Astrocyte (in vitro differentiated cells and primary cell): ENCODE data around the gene TMEM33. TPM values are rescaled to one million over a fixed set of nuclear protein-coding genes. Genes with fewer than 3 reads are reported as not detected.

Experiments used
- DNase-seq: peaks from one replicate; pipeline ENCODE4 v3.0.0-alpha.2; 2010; ENCODE audit warnings: low read depth
- FAIRE-seq: peaks from 2 replicates; lab custom pipeline; 2011; peaks lifted over from hg19 to GRCh38; lab: Jason Lieb, UNC
- H2AFZ ChIP-seq: 2 replicates; pipeline ENCODE4 v1.6.0; 2012; ENCODE audit warnings: low read depth, low read length, inconsistent platforms
- H3K27ac ChIP-seq: 2 replicates; pipeline ENCODE4 v1.5.1; 2011; ENCODE audit warnings: low read depth, low read length, inconsistent platforms
- H3K27me3 ChIP-seq: 2 replicates; pipeline ENCODE4 v1.6.0; 2011; ENCODE audit warnings: low read length, inconsistent platforms; ENCODE audit not compliant: insufficient read depth
- H3K36me3 ChIP-seq: 2 replicates; pipeline ENCODE4 v1.5.1; 2011; ENCODE audit warnings: low read length, inconsistent platforms; ENCODE audit not compliant: insufficient read depth
- H3K4me1 ChIP-seq: 2 replicates; pipeline ENCODE4 v1.5.1; 2011; ENCODE audit warnings: low read length, inconsistent platforms; ENCODE audit not compliant: insufficient read depth
- H3K4me2 ChIP-seq: 2 replicates; pipeline ENCODE4 v1.6.0; 2012; ENCODE audit warnings: low read length, inconsistent platforms
- H3K4me3 ChIP-seq: 2 replicates; pipeline ENCODE4 v1.5.1; 2011; ENCODE audit warnings: low read depth, mild to moderate bottlenecking, low read length, inconsistent platforms; ENCODE audit not compliant: insufficient read depth
- H3K79me2 ChIP-seq: 2 replicates; pipeline ENCODE4 v1.6.0; 2012; ENCODE audit warnings: mild to moderate bottlenecking, low read length, inconsistent platforms; ENCODE audit not compliant: insufficient read depth
- H3K9ac ChIP-seq: 2 replicates; pipeline ENCODE4 v1.6.0; 2012; ENCODE audit warnings: mild to moderate bottlenecking, low read length, inconsistent platforms
- H3K9me3 ChIP-seq: 2 replicates; pipeline ENCODE4 v1.5.1; 2012; ENCODE audit warnings: low read depth, mild to moderate bottlenecking, low read length, inconsistent platforms; ENCODE audit not compliant: insufficient read depth
- H4K20me1 ChIP-seq: 2 replicates; pipeline ENCODE4 v1.6.0; 2012; ENCODE audit warnings: low read length, inconsistent platforms; ENCODE audit not compliant: insufficient read depth
- H3K27ac Mint-ChIP-seq: one replicate; pipeline ENCODE4 v1.8.0; 2021; ENCODE audit warnings: mild to moderate bottlenecking, mixed read lengths; ENCODE audit not compliant: unreplicated experiment
- H3K27me3 Mint-ChIP-seq: one replicate; pipeline ENCODE4 v1.8.0; 2021; ENCODE audit warnings: low read depth, mixed read lengths; ENCODE audit not compliant: unreplicated experiment
- H3K36me3 Mint-ChIP-seq: one replicate; pipeline ENCODE4 v1.8.0; 2021; ENCODE audit warnings: low read depth, mixed read lengths; ENCODE audit not compliant: unreplicated experiment
- H3K4me1 Mint-ChIP-seq: one replicate; pipeline ENCODE4 v1.8.0; 2021; ENCODE audit warnings: low read depth, mixed read lengths; ENCODE audit not compliant: unreplicated experiment
- H3K4me3 Mint-ChIP-seq: one replicate; pipeline ENCODE4 v1.8.0; 2021; ENCODE audit warnings: mild to moderate bottlenecking, moderate library complexity, mixed read lengths; ENCODE audit not compliant: unreplicated experiment
- H3K9me3 Mint-ChIP-seq: one replicate; pipeline ENCODE4 v1.8.0; 2021; ENCODE audit warnings: mild to moderate bottlenecking, mixed read lengths; ENCODE audit not compliant: unreplicated experiment
- CTCF ChIP-seq: IDR thresholded peaks from 2 replicates; pipeline ENCODE4 v1.5.1; 2011; ENCODE audit warnings: low read depth, mild to moderate bottlenecking, inconsistent platforms, low read length, moderate library complexity; ENCODE audit not compliant: insufficient read depth
- EZH2 ChIP-seq: IDR thresholded peaks from 2 replicates; pipeline ENCODE4 v1.6.1; 2012; ENCODE audit warnings: mild to moderate bottlenecking, low read length, inconsistent platforms; ENCODE audit not compliant: insufficient read depth
- total RNA-seq: library from RNA; stranded (reverse); gene quantifications from 2 replicates; pipeline ENCODE4 v1.2.1, GENCODE V29; 2021

Gene TMEM33
- total RNA-seq, 1 donor from 2014 or later: 84.0 TPM

GRCh38 chr4:41887821-41888686 is 47.2 kb upstream of the TMEM33 start:
- H3K9me3 ChIP-seq: no peaks in the 10 kb centered on the region
- no peak overlapping the region for H3K9ac ChIP-seq
- H4K20me1 ChIP-seq: no peaks in the 10 kb centered on the region
- peaks cover 6% of the 10 kb centered on the region for H3K4me1 Mint-ChIP-seq
- peak; percentile 16 for DNase-seq
- no peak overlapping the region for H3K27ac ChIP-seq
- H3K9me3 Mint-ChIP-seq: no peaks in the 10 kb centered on the region
- H3K36me3 Mint-ChIP-seq: peaks cover 2% of the 10 kb centered on the region
- no peak for FAIRE-seq
- H2AFZ ChIP-seq: no peak overlapping the region
- H3K4me3 Mint-ChIP-seq: no peak overlapping the region
- peaks cover 31% of the 10 kb centered on the region for H3K27me3 Mint-ChIP-seq
- H3K4me2 ChIP-seq: no peak overlapping the region
- no peaks in the 10 kb centered on the region for H3K4me1 ChIP-seq
- no peaks in the 10 kb centered on the region for H3K79me2 ChIP-seq
- no peak overlapping the region for H3K27ac Mint-ChIP-seq
- H3K27me3 ChIP-seq: peaks cover 39% of the 10 kb centered on the region
- peak; percentile 86 for TF ChIP-seq CTCF
- TF ChIP-seq EZH2: no peak
- H3K4me3 ChIP-seq: no peak overlapping the region
- no peaks in the 10 kb centered on the region for H3K36me3 ChIP-seq

DNA sequence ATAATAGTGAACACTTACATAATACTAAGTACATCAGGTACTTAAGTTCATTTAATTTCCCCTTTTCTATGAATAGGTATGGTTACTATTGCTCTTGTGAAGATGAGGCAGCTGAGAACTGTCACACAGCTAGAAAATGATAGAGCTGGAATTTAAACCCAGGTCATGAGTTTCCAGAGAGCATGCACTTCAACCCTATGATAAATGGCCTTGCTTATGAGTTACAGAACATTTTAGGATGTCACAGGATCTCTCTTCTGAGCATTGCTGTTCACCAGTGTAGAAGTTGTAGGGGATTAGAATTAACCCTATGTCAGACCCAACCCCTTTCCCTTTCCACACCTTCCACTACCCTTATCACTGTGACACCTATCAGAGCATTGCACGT is 46.5 kb upstream of the TMEM33 start:
- peaks cover 36% of the 10 kb centered on the region for H3K27me3 ChIP-seq
- no peak overlapping the region for H2AFZ ChIP-seq
- DNase-seq (no peak), FAIRE-seq (no peak)
- H3K27me3 Mint-ChIP-seq: peaks cover 25% of the 10 kb centered on the region
- H3K9me3 Mint-ChIP-seq: no peaks in the 10 kb centered on the region
- H3K27ac Mint-ChIP-seq: no peak overlapping the region
- H3K4me1 ChIP-seq: no peaks in the 10 kb centered on the region
- H3K4me3 ChIP-seq: no peak overlapping the region
- peaks cover 6% of the 10 kb centered on the region for H3K4me1 Mint-ChIP-seq
- H3K4me3 Mint-ChIP-seq: no peak overlapping the region
- TF ChIP-seq CTCF: no peak
- TF ChIP-seq EZH2: no peak
- no peaks in the 10 kb centered on the region for H3K79me2 ChIP-seq
- H3K9ac ChIP-seq: no peak overlapping the region
- H3K4me2 ChIP-seq: no peak overlapping the region
- no peaks in the 10 kb centered on the region for H3K36me3 ChIP-seq
- H3K36me3 Mint-ChIP-seq: peaks cover 2% of the 10 kb centered on the region
- H4K20me1 ChIP-seq: no peaks in the 10 kb centered on the region
- no peaks in the 10 kb centered on the region for H3K9me3 ChIP-seq
- H3K27ac ChIP-seq: no peak overlapping the region

DNA sequence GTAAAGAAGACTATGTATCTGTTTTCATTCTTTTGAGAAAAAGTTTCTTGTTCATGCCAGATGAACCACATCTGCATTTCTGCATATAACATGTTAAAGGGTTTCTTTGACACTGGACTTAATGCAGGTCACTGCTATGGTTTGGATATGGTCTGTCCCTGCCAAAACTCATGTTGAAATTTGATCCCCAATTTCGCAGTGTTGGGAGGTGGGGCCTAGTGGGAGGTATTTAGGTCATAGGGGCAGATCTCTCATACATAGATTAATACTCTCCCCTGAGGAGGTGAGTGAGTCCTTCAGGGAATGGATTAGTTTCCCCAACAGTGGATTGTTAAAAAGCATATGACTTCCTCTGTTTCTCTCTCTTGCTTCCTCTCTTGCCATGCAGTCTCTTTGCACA is 45.9 kb upstream of the TMEM33 start:
- no peaks in the 10 kb centered on the region for H3K9me3 Mint-ChIP-seq
- no peaks in the 10 kb centered on the region for H3K36me3 ChIP-seq
- TF ChIP-seq EZH2: no peak
- TF ChIP-seq CTCF: no peak
- no peak overlapping the region for H3K4me3 Mint-ChIP-seq
- H3K4me2 ChIP-seq: no peak overlapping the region
- no peaks in the 10 kb centered on the region for H3K79me2 ChIP-seq
- no peak for FAIRE-seq
- H3K4me1 ChIP-seq: no peaks in the 10 kb centered on the region
- peaks cover 31% of the 10 kb centered on the region for H3K27me3 ChIP-seq
- H3K4me1 Mint-ChIP-seq: peaks cover 6% of the 10 kb centered on the region
- no peak overlapping the region for H3K27ac ChIP-seq
- peaks cover 2% of the 10 kb centered on the region for H3K36me3 Mint-ChIP-seq
- no peaks in the 10 kb centered on the region for H4K20me1 ChIP-seq
- no peak overlapping the region for H2AFZ ChIP-seq
- H3K27ac Mint-ChIP-seq: no peak overlapping the region
- H3K9me3 ChIP-seq: no peaks in the 10 kb centered on the region
- H3K9ac ChIP-seq: no peak overlapping the region
- H3K4me3 ChIP-seq: no peak overlapping the region
- H3K27me3 Mint-ChIP-seq: peaks cover 23% of the 10 kb centered on the region
- no peak for DNase-seq
